ENCODE data around the gene ATXN1.
"Not testable (repeated sequence)": the region's sequence is repeated elsewhere in the genome, so short reads cannot be mapped to it uniquely, and the experiment has no call there.

The ATXN1 gene

DNA sequence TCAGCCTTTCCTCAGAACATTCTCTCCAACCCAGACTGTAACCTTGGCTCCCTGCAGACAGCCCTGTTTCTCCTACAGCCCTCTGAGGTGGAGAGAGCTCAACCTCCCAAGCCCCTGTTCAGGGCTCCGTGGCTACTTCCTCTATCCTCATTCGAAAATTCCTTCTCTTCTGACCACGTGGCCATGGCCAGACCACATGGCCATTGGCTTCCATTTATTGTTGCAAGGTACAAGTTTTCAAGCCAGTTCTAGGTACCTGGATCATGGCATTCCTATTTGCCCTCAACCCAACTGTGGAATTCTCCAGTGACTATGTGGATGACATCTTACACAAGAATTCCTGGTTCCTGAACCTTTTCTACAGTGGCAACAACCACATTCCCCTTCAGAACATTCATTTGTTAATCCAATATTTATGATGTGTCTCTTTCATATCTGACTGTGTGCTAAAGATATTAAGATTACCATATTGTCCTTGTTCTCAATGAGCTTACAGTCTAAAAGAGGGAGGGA lies 361.0 kb downstream of the ATXN1 start:
- DNase-seq: no peak

DNA sequence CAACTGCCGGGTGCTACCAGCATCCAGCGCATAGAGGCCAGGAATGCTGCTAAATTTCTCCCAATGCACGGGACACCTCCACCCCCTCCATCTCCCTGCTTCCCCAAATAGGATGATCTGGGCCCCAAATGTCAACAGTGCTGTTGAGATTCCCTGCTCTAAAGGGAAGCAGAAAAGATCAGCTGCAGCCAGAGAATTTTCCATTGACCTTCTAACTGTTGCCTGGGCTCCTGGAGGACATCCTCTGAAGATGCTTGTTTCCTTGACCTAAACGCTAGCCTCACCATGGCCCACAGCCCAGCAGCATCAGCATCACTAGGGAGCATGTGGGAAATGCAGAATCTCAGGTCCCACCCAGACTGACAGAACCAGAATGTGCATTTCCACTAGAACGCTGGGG lies 361.6 kb downstream of the ATXN1 start:
- no peak for DNase-seq

DNA sequence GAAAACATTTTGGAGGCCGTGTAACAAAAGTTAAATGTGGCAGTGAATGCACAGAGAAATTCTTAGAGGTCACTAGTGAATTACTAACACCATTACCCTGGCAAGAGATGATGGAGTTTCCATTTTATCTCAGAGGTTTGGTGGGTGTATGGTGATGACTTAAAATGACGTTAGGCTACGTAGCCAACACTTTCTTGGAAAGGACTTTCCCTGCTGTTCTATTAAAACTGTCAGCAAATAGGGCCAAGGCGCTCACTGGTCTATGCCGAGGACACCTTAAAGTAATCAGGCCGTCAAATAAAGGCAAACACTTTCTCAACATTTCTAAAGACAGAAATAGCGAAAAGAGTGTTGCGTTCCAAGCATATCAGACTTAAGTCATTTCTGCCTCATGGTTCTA lies 362.1 kb downstream of the ATXN1 start:
- DNase-seq: no peak

DNA sequence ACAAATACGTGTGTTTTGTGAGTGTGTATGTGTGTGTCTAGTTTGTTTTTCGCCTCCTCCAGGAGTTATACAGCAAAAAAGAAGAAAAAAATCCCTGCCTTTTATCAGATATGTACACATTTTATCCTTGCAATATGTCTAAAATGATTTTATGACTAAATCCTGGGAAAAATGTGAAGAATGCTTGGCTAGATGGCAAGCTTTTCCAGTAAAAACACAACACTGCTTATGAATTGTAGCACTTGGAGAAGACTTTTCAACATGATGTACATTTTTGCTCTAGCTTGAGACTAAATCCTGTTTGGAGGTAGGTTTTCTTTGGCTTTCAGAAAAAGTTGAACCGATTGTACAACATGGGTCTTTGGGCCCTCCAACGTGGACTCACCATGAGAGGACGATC lies 362.7 kb downstream of the ATXN1 start:
- no peak for DNase-seq

DNA sequence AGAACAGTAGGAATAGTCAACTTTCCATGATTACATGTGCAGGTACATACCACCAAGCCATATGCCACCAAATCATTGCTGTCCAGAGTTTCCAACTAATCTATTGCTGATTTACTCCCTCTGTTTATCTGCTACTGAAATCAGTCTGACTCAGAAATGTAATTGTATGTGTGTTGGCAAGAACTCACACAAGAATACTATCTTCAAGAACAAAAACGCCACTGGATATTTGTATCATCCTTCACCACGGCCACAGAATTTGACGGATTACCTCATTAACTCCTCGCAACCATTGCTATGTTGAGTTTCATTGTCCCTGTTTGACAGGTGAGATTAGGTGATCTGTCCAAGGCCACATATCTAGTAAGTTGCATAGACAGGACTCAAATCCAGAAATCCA lies 363.6 kb downstream of the ATXN1 start:
- no peak for DNase-seq

DNA sequence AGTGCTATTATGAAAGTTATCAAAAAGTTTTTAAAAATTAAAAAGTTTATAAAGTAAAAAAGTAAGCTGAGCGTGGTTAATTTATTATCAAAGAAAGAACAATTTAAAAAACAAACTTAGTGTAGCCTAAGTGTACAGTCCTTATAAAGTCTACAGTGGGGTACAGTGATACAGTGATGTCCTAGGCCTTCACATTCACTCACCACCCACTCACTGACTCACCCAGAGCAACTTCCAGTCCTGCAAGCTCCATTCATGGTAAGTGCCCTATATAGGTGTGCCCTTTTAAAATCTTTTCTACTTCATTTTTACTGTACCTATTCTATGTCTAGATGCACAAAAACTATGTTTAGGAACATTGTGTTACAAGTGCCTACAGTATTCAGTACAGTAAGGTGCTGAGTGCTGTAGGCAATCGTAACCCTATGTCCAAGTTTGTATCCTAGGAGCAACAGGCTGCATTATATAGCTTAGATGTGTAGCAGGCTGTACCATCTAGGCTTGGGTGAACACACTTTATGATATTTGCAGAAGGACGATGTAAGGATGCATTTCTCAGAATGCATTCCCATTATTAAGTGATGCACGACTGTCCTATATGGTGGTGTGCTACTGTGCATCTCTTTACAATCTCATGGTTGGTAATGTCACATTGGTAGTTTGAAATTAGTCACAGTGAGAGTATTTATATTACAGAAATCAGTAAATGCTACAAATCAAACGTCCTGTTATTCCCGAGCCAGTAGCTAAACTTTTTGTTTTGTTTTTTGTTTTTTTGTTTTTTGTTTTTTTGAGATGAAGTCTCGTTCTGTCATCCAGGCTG lies 364.6 kb downstream of the ATXN1 start:
- no peak for DNase-seq

DNA sequence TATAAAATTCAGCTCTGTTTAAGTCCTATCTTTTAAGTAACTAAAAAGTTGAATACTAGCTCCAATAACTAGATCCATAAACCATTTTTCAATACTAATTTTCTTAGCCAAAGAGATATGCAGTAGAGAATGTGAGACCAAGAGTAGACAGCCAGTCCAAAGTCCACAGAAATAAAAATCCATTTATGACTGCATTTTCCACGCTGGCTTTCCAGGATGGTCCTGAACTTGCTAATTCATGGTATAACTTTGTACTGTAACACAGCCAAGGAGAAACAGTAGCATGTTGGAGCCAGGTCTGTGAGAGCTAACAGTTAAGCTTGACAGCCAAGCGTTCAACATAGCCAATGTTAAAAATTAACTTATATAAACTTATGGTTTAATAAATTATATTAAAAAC lies 366.6 kb downstream of the ATXN1 start:
- DNase-seq: no peak

DNA sequence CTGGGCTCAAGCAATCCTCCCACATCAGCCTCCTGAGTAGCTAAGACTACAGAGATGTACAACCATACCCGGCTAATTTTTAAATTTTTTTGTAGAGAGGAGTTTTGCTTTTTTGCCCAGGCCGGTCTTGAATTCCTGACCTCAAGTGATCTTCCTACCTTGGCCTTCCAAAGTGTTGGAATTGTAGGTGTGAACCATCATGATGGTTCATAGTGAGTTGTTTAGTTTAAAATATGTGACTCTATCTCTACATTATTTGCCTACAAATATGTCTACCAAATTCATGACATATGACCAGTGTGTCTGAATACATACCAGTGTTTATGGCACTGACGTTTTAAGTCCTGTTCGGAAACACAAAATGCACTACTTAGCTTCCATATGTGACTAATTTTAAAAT lies 367.9 kb downstream of the ATXN1 start:
- DNase-seq: no peak

DNA sequence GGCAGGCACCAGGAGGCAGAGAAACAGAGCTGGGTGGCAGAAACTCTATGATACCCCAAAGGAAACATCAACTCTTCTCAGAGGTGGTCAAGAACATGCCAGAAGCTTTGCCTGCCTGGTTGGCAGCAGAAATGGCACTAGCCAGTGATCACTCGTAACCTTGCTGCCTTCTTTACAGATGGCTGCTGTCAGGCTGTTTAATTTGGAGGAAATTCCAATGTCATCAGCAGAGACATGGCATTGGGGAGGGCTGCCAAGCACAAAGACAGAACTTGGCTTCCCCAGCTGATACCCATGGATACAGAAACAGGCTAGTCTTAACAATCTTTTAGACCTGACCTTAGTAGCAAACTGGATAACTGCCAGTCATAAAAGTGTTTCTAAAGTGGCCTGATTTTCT lies 369.2 kb downstream of the ATXN1 start:
- DNase-seq: no peak

DNA sequence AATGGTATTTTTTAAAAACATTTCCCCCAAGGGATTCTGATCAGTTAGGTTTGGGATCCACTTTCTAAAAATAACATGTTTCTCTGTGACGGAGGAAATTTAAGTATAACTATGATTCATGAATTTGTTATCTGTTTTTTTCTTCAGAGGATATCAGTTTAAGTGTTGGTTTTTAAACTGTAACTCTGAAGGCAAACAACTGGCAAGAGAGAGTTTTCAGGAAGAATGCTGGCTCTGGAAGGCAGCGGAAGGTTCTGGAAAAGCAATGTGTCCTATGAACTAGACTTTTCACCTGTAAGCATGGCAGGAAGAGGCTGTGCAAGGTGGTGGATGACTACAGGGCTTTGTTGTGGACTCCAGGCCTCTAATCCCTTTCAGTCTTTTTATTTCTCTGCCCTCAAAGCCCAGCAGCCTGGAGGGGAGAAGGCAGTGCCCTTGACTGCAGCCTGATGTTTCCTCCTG lies 369.8 kb downstream of the ATXN1 start:
- no peak for DNase-seq

DNA sequence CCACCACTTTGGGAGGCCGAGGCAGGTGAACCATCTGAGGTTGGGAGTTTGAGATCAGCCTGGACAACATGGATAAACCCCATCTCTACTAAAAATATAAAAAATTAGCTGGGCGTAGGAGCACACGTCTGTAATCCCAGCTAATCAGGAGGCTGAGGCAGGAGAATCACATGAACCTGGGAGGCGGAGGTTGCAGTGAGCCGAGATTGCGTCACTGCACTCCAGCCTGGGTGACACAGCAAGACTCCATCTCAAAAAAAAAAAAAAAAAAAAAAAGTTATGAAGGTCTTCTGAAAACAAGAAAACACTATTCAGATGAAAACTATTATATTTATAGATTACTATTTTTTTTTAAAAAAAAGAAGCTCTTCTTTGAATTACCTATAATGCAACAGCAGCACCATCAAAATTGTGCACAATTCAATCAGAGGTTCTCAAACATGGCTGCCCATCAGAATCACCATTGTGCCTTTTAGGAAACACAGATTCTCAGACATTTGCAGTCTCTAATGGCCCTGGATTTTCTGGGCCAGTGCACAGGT lies 370.3 kb downstream of the ATXN1 start:
- not testable (repeated sequence) for DNase-seq

DNA sequence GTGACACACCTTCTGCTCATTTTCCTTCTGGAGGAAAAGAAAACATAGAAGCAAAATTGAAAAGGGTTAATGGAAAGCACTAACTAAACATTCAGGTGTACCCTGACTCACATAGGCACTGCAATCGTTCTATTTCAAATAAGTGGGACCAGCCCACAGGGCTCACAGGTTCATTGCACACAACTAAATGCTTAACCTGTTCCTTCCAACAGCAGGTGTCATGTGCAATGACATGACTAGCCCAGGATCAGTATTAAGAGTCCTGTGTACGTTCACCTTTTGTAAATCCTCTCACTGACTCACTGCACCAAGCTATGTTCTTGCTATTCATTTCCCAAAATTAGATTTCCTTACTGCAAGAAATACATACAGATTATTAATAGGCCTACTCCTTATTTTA lies 371.6 kb downstream of the ATXN1 start:
- DNase-seq: no peak

DNA sequence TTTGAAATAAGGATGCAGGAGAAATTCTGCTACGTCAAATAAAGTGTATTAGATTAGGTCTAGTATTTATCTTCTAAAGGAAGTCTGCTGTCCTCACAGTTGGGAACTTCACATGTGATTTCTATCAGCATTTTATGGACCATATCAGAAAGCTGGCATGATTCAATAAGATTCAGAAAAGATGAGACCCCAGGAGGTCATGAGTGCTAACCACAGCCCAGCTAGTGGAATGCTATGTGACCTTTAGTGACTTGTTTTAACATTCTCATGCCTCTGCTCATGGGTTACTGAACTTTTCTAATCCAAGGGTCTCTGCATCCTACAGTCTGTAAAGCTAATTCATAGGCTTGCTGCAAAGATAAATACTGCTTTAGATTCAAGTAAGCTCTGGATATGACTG lies 372.8 kb downstream of the ATXN1 start:
- no peak for DNase-seq

DNA sequence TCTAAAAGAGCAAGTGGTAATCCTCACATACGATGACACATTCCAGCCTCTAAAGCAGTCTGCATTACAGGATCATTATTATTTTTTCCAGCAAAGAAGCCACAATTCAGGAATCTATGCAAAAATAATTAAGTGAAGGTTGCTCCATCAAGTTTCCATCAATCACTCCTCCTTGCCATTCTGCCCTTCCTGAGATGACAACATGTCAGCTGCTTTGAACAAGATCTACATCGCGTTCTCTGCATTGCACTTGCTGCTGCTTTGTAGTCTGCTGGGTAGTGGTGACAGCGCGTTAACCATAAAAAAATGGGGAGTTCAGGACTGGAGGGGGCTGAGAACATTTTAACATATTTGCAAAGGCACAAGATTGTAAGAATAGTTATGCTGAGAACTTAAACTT lies 375.2 kb downstream of the ATXN1 start:
- DNase-seq: no peak

DNA sequence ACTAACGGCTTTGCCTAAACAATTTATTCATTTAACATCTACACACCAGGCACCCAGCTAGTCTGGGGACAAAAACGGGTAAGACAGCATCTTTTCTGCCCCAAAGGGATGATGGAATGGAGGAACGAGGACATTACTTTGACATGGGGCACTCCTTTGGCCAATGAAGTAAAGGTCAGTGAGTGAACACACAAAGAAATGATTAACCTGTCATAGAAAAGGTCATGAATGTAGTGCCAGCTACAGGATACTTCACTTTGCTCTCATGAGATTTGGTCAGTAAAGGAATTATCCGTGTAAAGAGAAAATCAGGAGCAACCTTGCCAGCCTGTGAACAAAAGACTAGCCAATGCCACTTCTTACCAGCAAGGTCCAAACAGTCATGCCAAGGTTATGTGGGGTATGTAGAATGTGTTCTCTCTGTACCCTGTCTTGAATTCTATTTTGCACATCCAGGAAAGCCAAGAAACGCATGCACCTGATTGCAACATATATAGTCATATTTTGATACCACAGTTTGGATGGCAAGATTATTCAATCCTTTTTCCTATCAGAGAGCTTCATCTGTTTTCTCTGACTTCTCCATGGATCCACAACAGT lies 377.6 kb downstream of the ATXN1 start:
- DNase-seq: no peak

DNA sequence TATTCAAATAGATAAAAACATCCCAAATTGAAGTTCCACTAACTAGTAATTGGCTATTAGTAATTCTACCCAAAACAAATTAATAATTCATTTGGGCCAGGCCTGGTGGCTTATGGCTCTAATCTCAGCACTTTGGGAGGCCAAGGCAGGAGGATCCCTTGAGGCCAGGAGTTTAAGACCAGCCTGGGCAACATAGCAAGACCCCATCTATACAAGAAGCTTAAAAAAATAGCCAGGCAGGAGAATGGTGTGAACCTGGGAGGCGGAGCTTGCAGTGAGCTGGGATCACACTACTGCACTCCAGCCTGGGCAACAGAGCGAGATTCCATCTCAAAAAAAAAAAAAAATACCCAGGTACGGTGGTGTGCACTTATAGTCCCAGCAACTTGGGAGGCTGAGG lies 379.3 kb downstream of the ATXN1 start:
- DNase-seq: not testable (repeated sequence)

DNA sequence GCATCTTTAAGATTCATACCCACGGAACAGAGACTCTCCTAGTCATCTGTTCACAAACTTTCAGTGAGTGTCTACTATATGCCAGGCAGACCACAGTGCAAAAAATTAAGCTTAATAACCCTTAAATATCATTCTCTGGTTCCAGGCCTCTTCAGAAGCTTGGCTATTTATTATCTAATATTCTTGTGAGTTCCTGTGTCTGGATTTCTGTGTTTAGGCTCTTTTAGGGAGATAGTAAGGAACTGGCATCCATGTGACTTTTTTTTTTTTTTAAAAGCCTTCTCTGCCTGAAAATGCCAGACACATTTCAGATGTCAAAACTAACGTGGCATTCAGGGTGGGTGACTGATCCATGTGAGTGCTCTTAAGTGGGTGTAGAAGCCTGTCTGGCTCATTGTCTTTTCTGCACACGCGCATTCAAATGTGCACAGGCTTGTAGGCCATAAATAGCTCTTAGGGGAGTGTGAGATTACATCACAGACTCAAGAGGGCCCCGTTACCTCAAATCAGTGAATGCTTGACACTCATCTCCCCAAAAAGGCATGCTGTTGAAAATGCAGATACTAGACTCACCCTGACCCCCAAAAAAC lies 380.9 kb downstream of the ATXN1 start:
- no peak for DNase-seq

DNA sequence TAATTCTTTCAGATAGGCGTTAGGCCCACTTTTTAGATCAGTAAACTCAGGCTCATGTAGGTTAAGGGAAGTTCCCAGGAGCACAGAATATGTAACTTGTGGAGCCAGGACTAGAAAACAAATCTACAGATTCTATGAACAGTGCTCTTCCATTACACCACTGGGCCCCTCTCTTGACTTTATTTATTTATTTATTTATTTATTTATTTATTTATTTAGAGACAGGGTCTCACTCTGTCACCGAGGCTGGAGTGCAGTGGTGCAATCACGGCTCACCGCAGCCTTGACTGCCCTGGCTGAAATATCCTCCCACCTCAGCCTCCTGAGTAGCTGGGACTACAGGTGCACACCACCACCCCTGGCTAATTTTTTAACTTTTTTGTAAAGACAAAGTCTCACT lies 382.9 kb downstream of the ATXN1 start:
- DNase-seq: not testable (repeated sequence)

DNA sequence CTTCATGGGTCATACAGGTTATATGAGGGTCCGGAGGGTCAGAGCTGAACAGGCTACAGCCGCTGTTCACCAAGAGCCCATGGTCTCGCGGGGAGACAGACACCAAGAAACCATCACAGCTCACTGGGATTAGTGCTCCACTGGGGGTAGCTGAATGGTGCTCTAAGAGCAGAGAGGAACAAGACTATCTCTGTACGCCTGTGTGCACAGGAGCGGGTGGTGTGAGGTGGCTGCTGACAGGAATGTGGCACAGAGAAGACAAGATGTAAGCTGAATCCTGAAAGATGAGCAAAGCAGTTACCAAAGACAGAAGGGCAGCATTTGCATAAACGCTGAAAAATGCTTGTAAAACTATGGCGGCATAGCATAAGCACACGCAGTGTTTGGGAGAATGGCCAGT lies 383.8 kb downstream of the ATXN1 start:
- no peak for DNase-seq

DNA sequence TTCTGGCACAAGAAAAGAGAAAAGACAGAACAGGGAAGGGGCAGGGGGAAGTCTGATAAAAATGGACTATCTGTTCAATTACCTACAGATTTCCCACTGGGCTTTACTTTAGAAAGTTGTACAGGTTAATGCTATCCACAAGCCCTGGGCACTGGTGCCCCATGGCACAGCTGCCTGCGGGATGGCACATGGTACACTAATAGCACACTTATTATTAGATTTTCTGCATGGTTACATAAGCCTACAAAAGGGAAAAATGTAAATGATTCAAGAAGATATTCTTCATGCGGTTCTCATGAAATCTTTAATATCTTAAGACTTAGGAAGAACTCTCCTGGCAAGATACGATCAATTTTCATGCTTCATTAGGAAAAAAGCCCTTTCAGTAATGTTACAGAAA lies 385.4 kb downstream of the ATXN1 start:
- DNase-seq: no peak

DNA sequence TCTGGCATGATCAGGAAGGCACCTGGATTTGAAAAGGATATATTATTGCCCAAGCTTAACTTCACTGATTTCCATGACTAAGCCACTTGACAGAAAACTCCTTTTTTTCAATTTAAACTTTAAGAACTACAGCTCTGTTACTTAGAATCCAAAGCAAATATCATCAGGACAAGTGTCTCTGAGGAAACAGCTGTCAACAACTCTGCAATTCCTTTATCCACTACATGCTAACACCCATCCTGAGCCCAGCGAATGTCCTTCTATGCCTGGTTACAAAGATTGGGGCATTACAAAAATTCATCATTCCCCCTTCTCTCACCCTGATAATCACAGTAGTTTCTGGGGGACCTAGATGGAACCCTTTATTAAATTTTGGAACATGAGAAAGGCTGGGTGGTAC lies 386.1 kb downstream of the ATXN1 start:
- DNase-seq: no peak

DNA sequence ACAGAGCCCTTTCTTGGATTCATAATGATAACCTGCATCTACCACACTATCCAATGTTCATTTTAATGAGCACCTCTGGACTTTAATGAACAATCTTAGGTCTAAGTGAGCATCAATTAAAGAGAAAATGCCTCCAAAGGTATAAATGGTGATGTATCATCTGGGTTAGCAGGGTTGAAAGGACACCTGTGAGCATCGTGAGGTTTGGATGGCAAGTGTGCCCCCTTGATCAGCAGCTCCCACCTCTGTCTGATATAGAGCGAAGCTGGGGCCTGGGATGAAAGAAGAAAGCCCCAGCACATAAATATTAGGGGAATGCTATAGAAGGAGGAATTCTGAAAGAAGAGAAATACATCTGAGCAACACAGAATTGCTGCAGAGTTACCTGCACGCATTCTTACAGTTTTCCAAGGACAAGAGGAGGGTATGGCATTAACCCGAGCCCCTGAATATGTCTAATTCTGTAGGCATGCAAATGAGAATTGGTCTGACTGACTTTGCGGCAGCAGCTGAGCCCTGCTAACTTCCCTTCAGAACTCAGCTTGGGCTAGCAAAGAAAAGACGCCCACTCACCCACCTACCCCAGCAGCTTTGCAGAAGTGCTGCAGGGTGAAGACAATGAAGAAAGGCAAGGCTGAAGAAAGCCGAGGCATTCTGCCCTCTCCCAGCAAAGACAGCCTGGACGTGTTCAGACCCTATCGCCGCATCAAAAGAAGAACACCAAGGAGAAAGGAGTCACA lies 386.6 kb downstream of the ATXN1 start:
- no peak for DNase-seq

DNA sequence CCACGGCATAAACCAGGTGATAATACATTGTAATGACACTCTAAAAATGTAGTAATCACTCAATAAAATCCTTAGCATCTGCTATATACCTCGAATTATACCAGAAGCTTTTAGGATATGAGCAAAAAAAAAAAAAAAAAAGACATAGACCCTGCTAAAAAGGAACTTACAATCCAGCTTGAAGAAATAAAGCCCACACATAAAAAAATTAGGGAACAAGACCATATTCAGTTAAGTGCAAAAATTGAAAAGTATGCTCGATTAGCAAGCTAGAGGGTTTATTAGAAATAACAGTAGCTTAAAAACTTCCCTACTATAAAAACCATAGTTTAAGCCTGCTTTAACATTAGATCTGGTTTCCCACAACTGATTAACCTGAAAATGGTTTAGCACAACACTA lies 387.2 kb downstream of the ATXN1 start:
- DNase-seq: no peak

Data from activated CD8-positive, alpha-beta memory T cell treated with anti-CD3 and anti-CD28 coated beads, Interleukin-2, amount 50 U/mL, for 48 hours (primary cell).